ENCODE data around the gene STPG4. TPM values are rescaled to one million over a fixed set of nuclear protein-coding genes. Genes with fewer than 3 reads are reported as not detected.
"Not testable (repeated sequence)": the region's sequence is repeated elsewhere in the genome, so short reads cannot be mapped to it uniquely, and the experiment has no call there.

STPG4 gene
- polyA plus RNA-seq, 3 donors: 0.20 to 0.24 TPM; not detected in 1

DNA sequence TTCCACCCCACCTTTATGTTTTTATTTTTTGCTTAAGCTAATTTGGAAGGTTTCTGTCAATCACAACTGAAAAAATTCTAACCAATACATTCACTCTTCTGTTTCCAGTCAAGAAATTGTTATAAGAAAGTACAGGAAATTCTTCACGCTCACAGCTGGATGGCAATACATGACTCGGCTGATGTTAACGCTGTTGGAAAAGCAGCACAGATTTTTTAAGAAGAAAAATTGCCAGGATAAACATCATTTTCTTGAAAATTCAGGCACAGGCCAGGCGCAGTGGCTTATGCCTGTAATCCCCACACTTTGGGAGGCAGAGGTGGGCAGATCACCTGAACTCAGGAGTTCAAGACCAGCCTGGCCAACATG lies 46.1 kb downstream of the STPG4 start:
- no peaks in the 10 kb centered on the region for H3K4me1 ChIP-seq (ENCODE audit: control insufficient read depth in 1 of 2, insufficient read depth in 2 of 2, low read length in 2 of 2)
- H3K9ac ChIP-seq (ENCODE audit: insufficient read depth, low read length, poor library complexity, severe bottlenecking): no peak overlapping the region
- H3K27me3 Mint-ChIP-seq (ENCODE audit: low read depth in 3 of 3): peaks cover 0 to 5% (median 2%) of the 10 kb centered on the region in 3 donors
- no peaks in the 10 kb centered on the region for H4K20me1 ChIP-seq (ENCODE audit: insufficient read depth, low read length)
- no peak overlapping the region for H3K27ac Mint-ChIP-seq
- H3K27me3 ChIP-seq (ENCODE audit: control insufficient read depth in 2 of 2, insufficient read depth in 2 of 2, low read length in 2 of 2): no peaks in the 10 kb centered on the region
- no peak overlapping the region for H3K4me2 ChIP-seq (replicated peaks; ENCODE audit: extremely low read depth, low read length, poor library complexity, severe bottlenecking)
- intact Hi-C loops (cut with micrococcal nuclease): no loop called here
- peaks cover 4% of the 10 kb centered on the region for H3K4me1 Mint-ChIP-seq
- WGBS (ENCODE audit: insufficient coverage): 92% methylated on average over 3 of the region's 4 CpGs
- no peak overlapping the region for H3K4me3 ChIP-seq (replicated peaks in 1 of 3; ENCODE audit: low read depth in 2 of 3, low read length in 3 of 3)
- H3K9me3 Mint-ChIP-seq: no peaks in the 10 kb centered on the region
- H3K36me3 ChIP-seq (replicated peaks in 1 of 2; ENCODE audit: control insufficient read depth in 1 of 2, insufficient read depth in 2 of 2, low read length in 2 of 2): no peaks in the 10 kb centered on the region
- H3K27ac ChIP-seq (ENCODE audit: low read depth in 1 of 2, low read length in 2 of 2): no peak overlapping the region
- no peaks in the 10 kb centered on the region for H3K79me2 ChIP-seq (ENCODE audit: insufficient read depth, low read length)
- H2AFZ ChIP-seq (ENCODE audit: insufficient read depth, low read depth, low read length, poor library complexity, severe bottlenecking): no peak overlapping the region
- H3K9me3 ChIP-seq (replicated peaks in 1 of 2; ENCODE audit: control insufficient read depth in 1 of 2, insufficient read depth in 1 of 2, low read length in 2 of 2): no peaks in the 10 kb centered on the region
- no peaks in the 10 kb centered on the region for H3K36me3 Mint-ChIP-seq
- H3K4me3 Mint-ChIP-seq: no peak overlapping the region
- TF ChIP-seq, protein P1, sequence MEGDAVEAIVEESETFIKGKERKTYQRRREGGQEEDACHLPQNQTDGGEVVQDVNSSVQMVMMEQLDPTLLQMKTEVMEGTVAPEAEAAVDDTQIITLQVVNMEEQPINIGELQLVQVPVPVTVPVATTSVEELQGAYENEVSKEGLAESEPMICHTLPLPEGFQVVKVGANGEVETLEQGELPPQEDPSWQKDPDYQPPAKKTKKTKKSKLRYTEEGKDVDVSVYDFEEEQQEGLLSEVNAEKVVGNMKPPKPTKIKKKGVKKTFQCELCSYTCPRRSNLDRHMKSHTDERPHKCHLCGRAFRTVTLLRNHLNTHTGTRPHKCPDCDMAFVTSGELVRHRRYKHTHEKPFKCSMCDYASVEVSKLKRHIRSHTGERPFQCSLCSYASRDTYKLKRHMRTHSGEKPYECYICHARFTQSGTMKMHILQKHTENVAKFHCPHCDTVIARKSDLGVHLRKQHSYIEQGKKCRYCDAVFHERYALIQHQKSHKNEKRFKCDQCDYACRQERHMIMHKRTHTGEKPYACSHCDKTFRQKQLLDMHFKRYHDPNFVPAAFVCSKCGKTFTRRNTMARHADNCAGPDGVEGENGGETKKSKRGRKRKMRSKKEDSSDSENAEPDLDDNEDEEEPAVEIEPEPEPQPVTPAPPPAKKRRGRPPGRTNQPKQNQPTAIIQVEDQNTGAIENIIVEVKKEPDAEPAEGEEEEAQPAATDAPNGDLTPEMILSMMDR (IDR thresholded peaks at IDR 0.05): no peak
- no peak for DNase-seq

DNA sequence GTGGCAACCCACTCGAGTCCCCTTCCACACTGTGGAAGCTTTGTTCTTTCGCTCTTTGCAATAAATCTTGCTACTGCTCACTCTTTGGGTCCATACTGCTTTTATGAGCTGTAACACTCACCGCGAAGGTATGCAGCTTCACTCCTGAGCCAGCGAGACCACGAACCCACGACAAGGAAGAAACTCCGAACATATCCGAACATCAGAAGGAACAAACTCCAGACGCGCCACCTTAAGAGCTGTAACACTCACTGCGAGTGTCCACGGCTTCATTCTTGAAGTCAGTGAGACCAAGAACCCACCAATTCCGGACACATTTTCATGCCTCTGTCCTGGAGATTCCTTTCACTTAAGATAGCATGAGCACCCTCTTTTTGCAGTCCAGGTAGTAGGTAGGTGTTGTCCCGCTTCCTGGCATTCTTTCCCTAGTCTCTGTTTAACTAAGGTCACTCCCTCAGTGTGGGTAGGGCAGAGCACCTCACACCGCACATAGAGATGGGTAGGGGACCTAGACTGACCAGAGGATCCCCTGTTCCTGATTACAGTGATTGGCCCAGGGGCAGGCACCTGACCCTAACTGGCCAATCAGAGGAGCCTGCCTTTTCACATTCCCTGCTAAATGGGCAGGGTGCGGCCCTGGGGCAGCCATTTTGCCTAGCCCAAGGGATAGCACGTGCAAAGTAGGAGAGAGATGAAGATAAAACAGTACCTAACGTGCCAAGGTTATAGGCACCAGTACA lies 46.7 kb downstream of the STPG4 start:
- not testable (repeated sequence) for H3K4me1 Mint-ChIP-seq
- WGBS (ENCODE audit: insufficient coverage): 97% methylated on average over 11 of the region's 19 CpGs

GRCh38 chr2:47107201-47107600 lies 47.9 kb downstream of the STPG4 start:
- H4K20me1 ChIP-seq (ENCODE audit: insufficient read depth, low read length); H3K4me1 ChIP-seq (ENCODE audit: control insufficient read depth in 1 of 2, insufficient read depth in 2 of 2, low read length in 2 of 2); H3K4me3 ChIP-seq (replicated peaks in 1 of 3; ENCODE audit: low read depth in 2 of 3, low read length in 3 of 3); H3K4me2 ChIP-seq (replicated peaks; ENCODE audit: extremely low read depth, low read length, poor library complexity, severe bottlenecking); H2AFZ ChIP-seq (ENCODE audit: insufficient read depth, low read depth, low read length, poor library complexity, severe bottlenecking); H3K79me2 ChIP-seq (ENCODE audit: insufficient read depth, low read length); H3K27me3 ChIP-seq (ENCODE audit: control insufficient read depth in 2 of 2, insufficient read depth in 2 of 2, low read length in 2 of 2); H3K4me3 Mint-ChIP-seq; H3K9ac ChIP-seq (ENCODE audit: insufficient read depth, low read length, poor library complexity, severe bottlenecking); DNase-seq; H3K36me3 Mint-ChIP-seq; H3K27me3 Mint-ChIP-seq (ENCODE audit: low read depth in 3 of 3); H3K9me3 Mint-ChIP-seq; H3K27ac ChIP-seq (ENCODE audit: low read depth in 1 of 2, low read length in 2 of 2); H3K36me3 ChIP-seq (replicated peaks in 1 of 2; ENCODE audit: control insufficient read depth in 1 of 2, insufficient read depth in 2 of 2, low read length in 2 of 2); H3K9me3 ChIP-seq (replicated peaks in 1 of 2; ENCODE audit: control insufficient read depth in 1 of 2, insufficient read depth in 1 of 2, low read length in 2 of 2); intact Hi-C loops (cut with micrococcal nuclease); H3K27ac Mint-ChIP-seq; H3K4me1 Mint-ChIP-seq: not testable (repeated sequence)
- WGBS (ENCODE audit: insufficient coverage): 97% methylated on average over 20 of the region's 21 CpGs

More for the DNA sequence above, 46.7 kb downstream of the STPG4 start:
- H3K36me3 ChIP-seq (replicated peaks in 1 of 2; ENCODE audit: control insufficient read depth in 1 of 2, insufficient read depth in 2 of 2, low read length in 2 of 2); H3K4me3 ChIP-seq (replicated peaks in 1 of 3; ENCODE audit: low read depth in 2 of 3, low read length in 3 of 3); H2AFZ ChIP-seq (ENCODE audit: insufficient read depth, low read depth, low read length, poor library complexity, severe bottlenecking); H3K27ac Mint-ChIP-seq; H3K27me3 Mint-ChIP-seq (ENCODE audit: low read depth in 3 of 3); H3K4me3 Mint-ChIP-seq; H3K9ac ChIP-seq (ENCODE audit: insufficient read depth, low read length, poor library complexity, severe bottlenecking); H3K79me2 ChIP-seq (ENCODE audit: insufficient read depth, low read length); H3K27ac ChIP-seq (ENCODE audit: low read depth in 1 of 2, low read length in 2 of 2); H3K27me3 ChIP-seq (ENCODE audit: control insufficient read depth in 2 of 2, insufficient read depth in 2 of 2, low read length in 2 of 2); DNase-seq; H3K9me3 ChIP-seq (replicated peaks in 1 of 2; ENCODE audit: control insufficient read depth in 1 of 2, insufficient read depth in 1 of 2, low read length in 2 of 2); H3K9me3 Mint-ChIP-seq; intact Hi-C loops (cut with micrococcal nuclease); H3K4me2 ChIP-seq (replicated peaks; ENCODE audit: extremely low read depth, low read length, poor library complexity, severe bottlenecking); H3K4me1 ChIP-seq (ENCODE audit: control insufficient read depth in 1 of 2, insufficient read depth in 2 of 2, low read length in 2 of 2); H4K20me1 ChIP-seq (ENCODE audit: insufficient read depth, low read length); H3K36me3 Mint-ChIP-seq: not testable (repeated sequence)

- H3K27me3 ChIP-seq (ENCODE audit: control insufficient read depth in 2 of 2, insufficient read depth in 2 of 2, low read length in 2 of 2); H3K36me3 Mint-ChIP-seq; DNase-seq; H2AFZ ChIP-seq (ENCODE audit: insufficient read depth, low read depth, low read length, poor library complexity, severe bottlenecking); H3K4me3 Mint-ChIP-seq; H3K9me3 Mint-ChIP-seq; H3K27ac ChIP-seq (ENCODE audit: low read depth in 1 of 2, low read length in 2 of 2); H3K79me2 ChIP-seq (ENCODE audit: insufficient read depth, low read length); H3K4me3 ChIP-seq (replicated peaks in 1 of 3; ENCODE audit: low read depth in 2 of 3, low read length in 3 of 3); H4K20me1 ChIP-seq (ENCODE audit: insufficient read depth, low read length); H3K27ac Mint-ChIP-seq; H3K9ac ChIP-seq (ENCODE audit: insufficient read depth, low read length, poor library complexity, severe bottlenecking); H3K27me3 Mint-ChIP-seq (ENCODE audit: low read depth in 3 of 3); H3K9me3 ChIP-seq (replicated peaks in 1 of 2; ENCODE audit: control insufficient read depth in 1 of 2, insufficient read depth in 1 of 2, low read length in 2 of 2); intact Hi-C loops (cut with micrococcal nuclease); H3K4me1 ChIP-seq (ENCODE audit: control insufficient read depth in 1 of 2, insufficient read depth in 2 of 2, low read length in 2 of 2); H3K36me3 ChIP-seq (replicated peaks in 1 of 2; ENCODE audit: control insufficient read depth in 1 of 2, insufficient read depth in 2 of 2, low read length in 2 of 2); H3K4me1 Mint-ChIP-seq; H3K4me2 ChIP-seq (replicated peaks; ENCODE audit: extremely low read depth, low read length, poor library complexity, severe bottlenecking): not testable (repeated sequence)
- WGBS (ENCODE audit: insufficient coverage): no CpG with 5 or more reads among the region's 4 CpGs
Measured at GRCh38 chr2:47106231-47106630, 48.9 kb downstream of the STPG4 start.

All from CD14-positive monocyte (primary cell).